Spleen (tissue), 11 donors: ENCODE data around the gene PLOD1. TPM values are rescaled to one million over a fixed set of nuclear protein-coding genes. Genes with fewer than 3 reads are reported as not detected.

ENCODE experiments used
- DNase-seq: peaks from one replicate; pipeline ENCODE4 v3.0.0-alpha.2; 2020
- H3K27ac ChIP-seq, 8 donors: fragments of 200-600 bp; sonication (generic) in 7 of 8; 1 replicate in 4 of 8; 2 replicates in 4 of 8; pipeline versions ENCODE4 v1.5.0 to v1.8.0; 2016 to 2021; ENCODE audit warnings: inconsistent platforms in 4 of 8, mild to moderate bottlenecking in 4 of 8, moderate library complexity in 1 of 8
- H3K27me3 ChIP-seq, 7 donors: fragments of 200-600 bp; sonication (generic) in 6 of 7; replicated peaks in 1 of 7; 1 replicate in 4 of 7; 2 replicates in 3 of 7; pipeline versions ENCODE4 v1.5.0 to v1.8.0; 2016 to 2021; ENCODE audit warnings: inconsistent platforms in 3 of 7, mild to moderate bottlenecking in 1 of 7
- H3K36me3 ChIP-seq, 6 donors: fragments of 200-600 bp; sonication (generic) in 5 of 6; 1 replicate in 4 of 6; 2 replicates in 2 of 6; pipeline versions ENCODE4 v1.5.0 to v1.8.0; 2016 to 2021; ENCODE audit warnings: inconsistent platforms in 2 of 6
- H3K4me1 ChIP-seq, 6 donors: fragments of 200-600 bp; sonication (generic) in 5 of 6; 1 replicate in 3 of 6; 2 replicates in 3 of 6; pipeline versions ENCODE4 v1.5.0 to v1.8.0; 2016 to 2021; ENCODE audit warnings: inconsistent platforms in 3 of 6
- H3K4me3 ChIP-seq, 8 donors: fragments of 200-600 bp; sonication (generic) in 7 of 8; 1 replicate in 4 of 8; 2 replicates in 4 of 8; pipeline versions ENCODE4 v1.5.0 to v1.8.0; 2016 to 2021; ENCODE audit warnings: inconsistent platforms in 4 of 8, mild to moderate bottlenecking in 4 of 8, moderate library complexity in 2 of 8
- H3K9me3 ChIP-seq, 8 donors: fragments of 200-600 bp; sonication (generic) in 7 of 8; 1 replicate in 4 of 8; 2 replicates in 4 of 8; pipeline versions ENCODE4 v1.5.0 to v1.8.0; 2016 to 2021; ENCODE audit warnings: inconsistent platforms in 4 of 8
- POLR2A ChIP-seq, 3 donors: fragments of 450-650 bp; IDR thresholded peaks; one replicate each; pipeline ENCODE4 v1.5.1; 2017; ENCODE audit warnings: antibody characterized with exemption in 3 of 3, mild to moderate bottlenecking in 1 of 3
- POLR2AphosphoS5 ChIP-seq, 3 donors: sonication (generic); formaldehyde crosslinking; IDR thresholded peaks; one replicate each; pipeline ENCODE4 v1.5.1; 2017; ENCODE audit warnings: antibody characterized with exemption in 3 of 3
- WGBS, 5 donors: extraction: QIAGEN DNeasy Blood & Tissue Kit in 3 of 5; methylation state at CpG; one replicate each; pipeline versions ENCODE4 v1.1.5 to v1.1.7; 2013 to 2018; 5-methylcytosine and 5-hydroxymethylcytosine counted together
- intact Hi-C: fragments of 100-400 bp; cut with DNase I; formaldehyde crosslinking; loops from one replicate; pipeline ENCODE4 v1.15.0; 2023; ENCODE audit warnings: low total_unique reads
- polyA plus RNA-seq, 3 donors: library from polyadenylated mRNA; stranded (reverse); fragments of 200-250 nt; gene quantifications; one replicate each; pipeline ENCODE4 v1.2.1, GENCODE V29; 2013
- total RNA-seq, 7 donors: library from RNA; depleted of rRNA in 3 of 7; stranded (reverse); fragments of >200 nt in 3 of 7; fragmentation: NEBNext Ultra II Directional in 4 of 7; extraction: Animal tissue kit (Norgen Biotek cat#: 25700) in 4 of 7; gene quantifications; one replicate each; pipeline versions ENCODE4 v1.1.0 to v1.2.1, GENCODE V29; 2016 to 2021
- TF ChIP-seq, protein P1 (sequence below), 11 experiments: fragments of 200-600 bp in 7 of 11; fragments of 450-650 bp in 4 of 11; sonication (generic) in 4 of 11; IDR thresholded peaks in 8 of 11; conservative IDR thresholded peaks in 3 of 11; 1 replicate in 7 of 11; 2 replicates in 4 of 11; pipeline versions ENCODE4 v1.4.0 to v1.8.0; 2016 to 2021; ENCODE audit warnings: antibody characterized with exemption in 11 of 11, inconsistent platforms in 4 of 11, mild to moderate bottlenecking in 1 of 11
- donor health status: healthy with polysubstance abuse.
- donor health status: DM: no; HTN: no; CAD: no; lungs with moderate emphysema.
- donor health status: DM: no; HTN: no; CAD: no.
- donor health status: Bipolar disorder and iron deficiency.
- donor health status: healthy.
- donor health status: DM: no; HTN: no; CAD: no.
- donor health status: DM: yes; HTN: yes; CAD: no.

Gene PLOD1
- total and polyA plus RNA-seq, 10 donors: 11.6 to 53.4 (median 45.7) TPM

DNA sequence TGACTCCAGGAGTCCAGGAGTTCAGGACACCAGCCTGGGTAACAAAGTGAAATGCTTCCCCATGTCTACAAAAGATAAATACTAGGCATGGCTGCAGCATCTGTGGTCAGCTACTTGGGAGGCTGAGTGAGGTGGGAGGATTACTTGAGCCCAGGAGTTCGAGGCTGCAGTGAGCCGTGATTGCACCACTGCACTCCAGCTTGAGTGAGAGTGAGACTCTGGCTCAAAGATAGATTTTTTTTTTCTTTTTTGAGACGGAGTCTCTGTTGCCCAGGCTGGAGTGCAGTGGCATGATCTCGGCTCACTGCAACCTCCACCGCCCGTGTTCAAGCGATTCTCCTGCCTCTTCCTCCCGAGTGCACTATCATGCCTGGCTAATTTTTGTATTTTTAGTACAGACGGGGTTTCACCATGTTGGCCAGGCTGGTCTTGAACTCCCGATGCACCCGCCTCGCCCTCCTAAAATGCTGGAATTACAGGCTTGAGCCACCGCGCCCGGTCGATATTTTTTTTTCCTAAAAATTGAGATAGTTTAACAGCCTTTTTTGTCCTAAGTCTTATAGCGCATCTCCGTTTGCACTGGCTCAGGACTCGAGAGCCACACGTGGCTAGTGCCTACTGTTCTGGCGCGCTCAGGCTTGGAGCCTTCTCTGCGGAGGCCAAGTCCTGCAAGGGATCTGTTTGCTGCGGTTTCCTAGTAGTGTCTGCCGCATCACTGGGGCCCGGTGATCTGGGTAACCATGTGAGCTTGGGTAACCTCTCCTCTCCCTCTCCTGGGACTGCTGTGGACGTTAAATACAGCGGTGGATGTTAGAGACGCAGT, 44.7 kb downstream of the PLOD1 start:
- H3K4me3 ChIP-seq: peak overlapping the region in 7 of 8 donors; percentile 67 to 99 (median 88)
- H3K4me1 ChIP-seq: peaks cover 23 to 65% (median 51%) of the 10 kb centered on the region in 6 donors
- H3K36me3 ChIP-seq: peaks cover 0 to 50% (median 32%) of the 10 kb centered on the region in 6 donors
- WGBS, 5 donors: 66 to 75% (median 69%) methylated on average over 27 to 29 of the region's 29 CpGs
- H3K27ac ChIP-seq: peak overlapping the region; percentile 79 to 99 (median 96)
- no peak for TF ChIP-seq POLR2A (IDR thresholded peaks at IDR 0.05)
- TF ChIP-seq, protein P1, sequence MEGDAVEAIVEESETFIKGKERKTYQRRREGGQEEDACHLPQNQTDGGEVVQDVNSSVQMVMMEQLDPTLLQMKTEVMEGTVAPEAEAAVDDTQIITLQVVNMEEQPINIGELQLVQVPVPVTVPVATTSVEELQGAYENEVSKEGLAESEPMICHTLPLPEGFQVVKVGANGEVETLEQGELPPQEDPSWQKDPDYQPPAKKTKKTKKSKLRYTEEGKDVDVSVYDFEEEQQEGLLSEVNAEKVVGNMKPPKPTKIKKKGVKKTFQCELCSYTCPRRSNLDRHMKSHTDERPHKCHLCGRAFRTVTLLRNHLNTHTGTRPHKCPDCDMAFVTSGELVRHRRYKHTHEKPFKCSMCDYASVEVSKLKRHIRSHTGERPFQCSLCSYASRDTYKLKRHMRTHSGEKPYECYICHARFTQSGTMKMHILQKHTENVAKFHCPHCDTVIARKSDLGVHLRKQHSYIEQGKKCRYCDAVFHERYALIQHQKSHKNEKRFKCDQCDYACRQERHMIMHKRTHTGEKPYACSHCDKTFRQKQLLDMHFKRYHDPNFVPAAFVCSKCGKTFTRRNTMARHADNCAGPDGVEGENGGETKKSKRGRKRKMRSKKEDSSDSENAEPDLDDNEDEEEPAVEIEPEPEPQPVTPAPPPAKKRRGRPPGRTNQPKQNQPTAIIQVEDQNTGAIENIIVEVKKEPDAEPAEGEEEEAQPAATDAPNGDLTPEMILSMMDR (IDR thresholded peaks at IDR 0.05 in 8 of 11, conservative IDR thresholded peaks at IDR 0.05 in 3 of 11): no peak
- TF ChIP-seq POLR2AphosphoS5 (IDR thresholded peaks at IDR 0.05): no peak
- no peaks in the 10 kb centered on the region for H3K27me3 ChIP-seq
- no peaks in the 10 kb centered on the region for H3K9me3 ChIP-seq
- peak; percentile 86 for DNase-seq
- intact Hi-C loops: no loop called here

DNA sequence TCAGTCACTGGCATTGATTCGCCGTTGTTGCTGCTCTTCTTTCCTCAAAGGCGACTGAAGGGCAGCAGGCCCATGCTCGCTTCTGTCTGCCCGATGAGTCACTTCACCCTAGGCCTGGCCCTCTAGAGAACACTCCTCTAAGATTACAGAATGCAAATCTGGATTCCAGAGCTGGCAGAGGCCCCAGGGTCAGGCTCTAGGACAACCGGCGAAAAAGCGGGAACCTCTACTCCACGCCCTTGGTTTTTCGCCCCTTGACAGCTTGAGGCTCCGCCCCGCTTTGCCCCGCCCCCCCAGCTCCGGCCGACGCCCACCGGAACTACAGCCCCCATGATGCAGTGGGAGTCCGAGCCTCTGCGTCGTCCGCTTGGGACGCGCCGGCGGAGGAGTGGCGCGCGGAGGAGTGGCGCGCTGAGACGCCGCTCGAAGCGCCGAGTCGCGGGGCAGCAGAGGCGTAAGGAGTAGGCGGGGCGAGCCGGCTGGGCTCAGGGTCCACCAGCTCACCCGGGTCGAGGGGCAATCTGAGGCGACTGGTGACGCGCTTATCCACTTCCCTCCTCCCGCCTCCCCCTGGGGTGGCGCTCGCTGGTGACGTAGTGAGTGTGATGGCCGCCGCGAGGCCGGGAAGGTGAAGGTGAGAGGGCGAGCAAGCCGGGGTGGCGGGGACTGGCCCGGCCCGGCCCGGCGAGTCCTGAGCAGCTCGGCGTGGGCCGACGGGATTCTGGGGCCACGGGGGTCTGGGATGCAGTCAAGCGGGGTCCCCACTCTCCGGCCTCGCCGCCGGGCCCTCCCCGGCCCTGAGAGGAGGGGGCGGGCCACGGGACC, 45.5 kb downstream of the PLOD1 start, which contains the start of gene MFN2:
Gene MFN2, plus strand, starts transcription at position 594 of the 825 bp plus-strand sequence. CDS start 8,725 bp downstream, outside the sequence.
- DNase-seq: peak; percentile 98
- Histone ChIP-seq H3K9me3 (no peaks in the 10 kb centered on the region), H3K27ac (peak within 1 kb of the TSS; percentile 79 to 99 (median 96)), H3K4me1 (peaks cover 24 to 73% (median 57%) of the 10 kb centered on the region in 6 donors), H3K4me3 (peak within 1 kb of the TSS; percentile 36 to 99 (median 84)), H3K36me3 (peaks cover 0 to 50% (median 30%) of the 10 kb centered on the region in 6 donors), H3K27me3 (no peaks in the 10 kb centered on the region)
- TF ChIP-seq POLR2A (IDR thresholded peaks at IDR 0.05) (peak in 1 of 3 donors; percentile 31), POLR2AphosphoS5 (IDR thresholded peaks at IDR 0.05) (peak; percentile 90 to 96 (median 93))
- TF ChIP-seq, protein P1 (IDR thresholded peaks at IDR 0.05 in 8 of 11, conservative IDR thresholded peaks at IDR 0.05 in 3 of 11): peak in 5 of 11 experiments; percentile 5 to 37 (median 18)
- WGBS, 5 donors: 1 to 3% (median 1%) methylated on average over 47 to 74 of the region's 74 CpGs
- intact Hi-C loops: no loop called here

DNA sequence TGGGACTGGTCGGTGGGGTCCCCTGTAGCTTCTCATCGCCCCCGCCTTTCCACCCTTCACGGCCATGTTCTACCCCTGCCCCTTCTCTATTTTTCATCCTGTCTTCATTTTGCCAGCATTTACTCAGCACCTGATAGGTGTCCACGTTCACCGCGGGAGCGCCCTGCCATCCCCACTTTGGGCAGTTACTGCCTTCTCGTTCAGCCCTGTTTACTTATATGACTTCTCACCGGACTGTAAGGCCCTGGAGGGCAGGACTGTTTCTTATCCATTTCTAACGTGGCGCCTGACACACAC, 46.1 kb downstream of the PLOD1 start:
- Histone ChIP-seq H3K27me3 (no peaks in the 10 kb centered on the region), H3K27ac (peak overlapping the region; percentile 79 to 99 (median 96)), H3K36me3 (peaks cover 0 to 50% (median 30%) of the 10 kb centered on the region in 6 donors), H3K9me3 (no peaks in the 10 kb centered on the region), H3K4me1 (peaks cover 26 to 78% (median 60%) of the 10 kb centered on the region in 6 donors), H3K4me3 (peak overlapping the region; percentile 36 to 99 (median 84))
- TF ChIP-seq POLR2A (IDR thresholded peaks at IDR 0.05): no peak
- no peak for TF ChIP-seq POLR2AphosphoS5 (IDR thresholded peaks at IDR 0.05)
- TF ChIP-seq, protein P1 (IDR thresholded peaks at IDR 0.05 in 8 of 11, conservative IDR thresholded peaks at IDR 0.05 in 3 of 11): no peak
- 1 to 4% (median 1%) methylated on average over 12 of the region's 12 CpGs for WGBS, 5 donors
- no peak for DNase-seq
- intact Hi-C loops: no loop called here
